HG03196 (cell line): ENCODE measurements around the gene CERKL.

Experiments used
- ATAC-seq: cut with Tn5 transposase; IDR thresholded peaks from one replicate; pipeline ENCODE4 v1.9.1; 2021; ENCODE audit not compliant: unreplicated experiment

Gene CERKL

DNA sequence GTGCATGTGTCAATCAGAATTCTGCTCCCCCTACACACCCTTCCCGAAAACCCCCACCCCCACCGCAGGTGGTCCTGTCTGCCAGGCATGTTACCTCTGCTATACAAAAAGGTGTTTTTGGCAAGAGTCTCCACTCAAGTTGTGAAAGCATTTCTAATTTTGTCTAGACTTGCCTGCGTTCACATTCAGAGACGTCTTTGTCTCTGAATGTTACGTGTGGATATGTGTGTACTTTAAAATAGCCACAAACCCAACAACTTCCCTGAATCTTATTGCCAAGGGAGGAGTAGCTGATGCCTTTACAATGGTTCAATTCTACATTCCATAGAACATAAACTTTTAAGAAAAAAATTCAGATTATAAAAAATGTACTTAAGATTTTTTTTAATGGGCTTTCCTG lies 133.1 kb downstream of the CERKL start:
- no peak for ATAC-seq

DNA sequence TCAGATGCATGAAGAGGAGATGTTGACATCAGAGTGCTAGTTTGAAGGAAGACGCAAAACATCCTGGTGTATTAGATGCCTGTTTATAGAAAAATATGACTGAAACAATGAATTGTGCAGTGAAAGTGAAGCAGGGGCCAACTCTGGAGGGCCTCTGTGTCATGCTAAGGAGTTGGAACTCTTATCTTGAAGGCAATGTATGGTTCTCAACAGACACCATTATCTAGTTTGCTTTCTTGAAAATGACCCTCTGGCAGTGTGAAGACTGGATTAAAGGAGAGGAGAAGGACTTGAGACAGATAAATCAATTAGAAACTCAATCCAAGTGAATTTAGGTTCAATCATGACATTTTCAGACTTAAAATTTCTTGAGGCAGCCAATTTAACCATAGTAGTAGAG lies 136.7 kb downstream of the CERKL start:
- no peak for ATAC-seq

DNA sequence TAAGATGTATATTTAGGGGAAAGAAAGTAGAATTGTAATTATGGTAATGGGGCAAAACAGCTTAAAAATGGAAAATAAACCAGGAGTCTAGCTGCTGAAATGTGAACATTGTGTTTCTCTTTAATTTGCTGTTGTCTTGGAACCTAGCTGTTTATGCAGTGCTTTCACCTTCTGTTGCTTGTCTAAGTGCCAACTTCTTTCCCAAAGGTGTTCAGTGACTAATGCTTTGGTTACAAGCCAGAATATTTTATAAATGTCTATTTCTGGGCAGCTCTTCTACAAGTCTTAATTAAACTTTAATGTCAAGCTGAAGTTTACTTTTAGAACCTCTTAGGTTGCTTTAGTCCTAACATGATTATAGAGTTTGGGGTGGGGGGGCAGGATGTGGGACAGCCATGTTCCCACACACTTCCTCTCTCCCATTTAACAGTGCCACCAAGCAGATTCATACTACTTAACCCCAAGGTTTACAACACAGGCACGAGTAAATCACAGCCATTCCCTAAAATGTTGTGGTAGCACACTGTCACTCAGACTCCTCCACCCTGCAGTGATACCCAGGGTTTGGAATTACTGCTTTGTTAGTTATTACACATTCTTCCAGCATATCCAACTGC lies 139.1 kb downstream of the CERKL start:
- no peak for ATAC-seq

DNA sequence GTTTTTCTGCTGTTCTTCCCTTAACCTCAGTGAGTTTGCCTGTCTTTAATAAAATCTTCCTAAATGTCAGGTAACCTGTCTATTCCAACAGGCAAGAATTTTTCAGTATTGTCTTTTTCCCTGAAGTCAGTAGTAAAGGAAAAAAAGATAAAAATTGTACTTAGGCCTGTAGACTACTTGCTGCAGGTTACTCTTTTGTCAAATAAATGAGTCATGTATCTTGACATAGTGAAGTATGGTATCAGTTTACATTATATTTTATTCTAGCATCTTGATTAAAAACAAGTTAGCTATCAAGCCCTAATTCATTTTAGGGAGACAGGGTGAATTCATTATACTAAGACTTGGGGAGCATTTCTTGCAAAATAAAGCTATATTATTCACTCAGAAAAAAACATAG lies 139.9 kb downstream of the CERKL start:
- ATAC-seq: no peak

DNA sequence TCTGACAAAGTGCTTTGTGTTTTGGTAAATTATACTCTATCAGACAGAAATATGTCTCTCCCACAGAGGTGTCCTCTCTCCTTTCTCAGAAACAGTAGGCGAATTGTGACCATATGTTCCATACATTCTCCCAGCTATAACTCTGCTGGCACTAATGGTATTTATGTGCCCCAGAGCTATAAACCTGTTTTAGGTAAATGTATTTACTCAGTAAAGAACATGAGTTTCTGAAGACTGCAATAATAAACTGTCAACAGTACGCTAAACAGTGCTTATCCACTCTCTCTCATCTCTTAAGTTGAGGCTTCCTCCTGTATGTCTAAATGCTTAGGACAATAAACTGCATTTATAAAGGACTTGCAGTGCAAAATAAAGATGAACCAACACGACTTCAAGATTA lies 141.2 kb downstream of the CERKL start:
- no peak for ATAC-seq

DNA sequence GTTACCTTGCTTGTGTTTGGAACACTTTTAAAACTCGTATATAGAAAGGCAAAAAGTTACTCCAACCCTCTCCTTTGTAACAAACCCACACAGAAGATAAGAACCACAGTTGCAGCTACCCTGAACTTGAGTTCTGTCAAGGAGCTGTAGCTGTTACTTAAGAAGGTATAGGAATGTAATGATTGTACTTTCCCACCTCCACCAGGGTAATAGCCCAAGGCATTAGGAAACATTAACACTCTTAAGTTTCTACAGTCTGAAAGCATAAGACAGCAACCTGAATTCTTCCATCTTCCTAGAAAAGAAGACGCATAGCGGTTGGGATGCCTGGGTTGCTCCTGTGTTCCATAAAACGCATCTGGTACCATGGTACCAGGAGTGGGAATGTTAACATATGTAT lies 156.7 kb downstream of the CERKL start:
- no peak for ATAC-seq

DNA sequence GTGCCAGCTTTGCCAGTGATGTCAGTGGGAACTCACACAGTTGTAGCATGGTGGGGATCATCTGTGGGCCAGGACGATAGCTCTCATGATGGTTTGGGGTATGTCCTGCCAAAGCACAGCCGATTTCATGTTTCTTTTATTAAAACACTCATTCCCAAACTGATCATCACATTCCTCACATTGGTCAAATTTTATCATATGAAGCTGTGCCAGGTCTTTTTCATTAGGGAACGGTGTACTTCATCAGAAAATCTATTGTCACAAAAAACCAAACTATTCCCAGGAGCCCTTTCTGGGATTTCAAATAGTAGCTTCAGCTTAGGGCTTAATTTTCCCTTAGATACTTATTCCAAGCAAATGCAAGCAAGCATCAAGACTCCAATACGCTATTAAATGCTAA lies 157.7 kb downstream of the CERKL start:
- no peak for ATAC-seq
